Stomach smooth muscle (tissue), 2 donors: ENCODE results near the gene DHRS7B.
"Not testable (repeated sequence)": the region's sequence is repeated elsewhere in the genome, so short reads cannot be mapped to it uniquely, and the experiment has no call there.

ENCODE experiments used
- H3K27ac ChIP-seq: one replicate; pipeline ENCODE4 v1.7.0; 2013; ENCODE audit warnings: mild to moderate bottlenecking, low read length, inconsistent platforms
- H3K27me3 ChIP-seq, 2 donors: one replicate each; pipeline ENCODE4 v1.7.0; 2013; ENCODE audit warnings: low read length in 2 of 2; ENCODE audit not compliant: insufficient read depth in 2 of 2, control insufficient read depth in 1 of 2
- H3K36me3 ChIP-seq, 2 donors: one replicate each; pipeline ENCODE4 v1.7.0; 2013; ENCODE audit warnings: low read length in 2 of 2; ENCODE audit not compliant: control insufficient read depth in 2 of 2, insufficient read depth in 2 of 2
- H3K4me1 ChIP-seq: one replicate; pipeline ENCODE4 v1.7.0; 2013; ENCODE audit warnings: low read length; ENCODE audit not compliant: control insufficient read depth, insufficient read depth
- H3K4me3 ChIP-seq, 2 donors: one replicate each; pipeline ENCODE4 v1.7.0; 2013; ENCODE audit warnings: low read length in 2 of 2
- H3K9ac ChIP-seq, 2 donors: one replicate each; pipeline ENCODE4 v1.7.0; 2013; ENCODE audit warnings: low read length in 2 of 2, mild to moderate bottlenecking in 1 of 2
- H3K9me3 ChIP-seq, 2 donors: one replicate each; pipeline ENCODE4 v1.7.0; 2013; ENCODE audit warnings: low read length in 2 of 2; ENCODE audit not compliant: control insufficient read depth in 2 of 2
- donor health status: healthy.
- donor health status: Pancreatic carcinoma.

Gene DHRS7B

DNA sequence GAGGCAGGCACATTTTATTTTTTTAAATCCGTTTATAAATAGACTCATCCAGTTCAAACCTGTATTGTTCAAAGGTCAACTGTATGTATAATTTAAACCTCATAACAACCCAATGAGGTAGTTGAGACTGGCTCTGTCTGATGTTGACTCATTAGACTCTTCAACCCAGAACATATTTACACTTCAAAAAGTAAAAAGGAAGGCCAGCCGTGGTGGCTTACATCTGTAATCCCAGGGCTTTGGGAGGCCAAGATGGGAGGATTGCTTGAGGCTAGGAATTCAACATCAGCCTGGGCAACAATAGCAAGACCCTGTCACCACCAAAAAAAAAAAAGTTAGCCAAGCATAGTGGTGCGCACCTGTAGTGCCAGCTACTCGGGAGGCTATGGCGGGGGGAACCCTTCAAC is 32.5 kb upstream of the DHRS7B start:
- Histone ChIP-seq H3K27ac (no peak overlapping the region), H3K9me3 (no peaks in the 10 kb centered on the region), H3K27me3 (peaks cover 0 to 2% of the 10 kb centered on the region in 2 donors), H3K4me3 (no peak overlapping the region), H3K36me3 (no peaks in the 10 kb centered on the region), H3K4me1 (peaks cover 4% of the 10 kb centered on the region), H3K9ac (no peak overlapping the region)

GRCh38 chr17:21095735-21096134 is 31.0 kb upstream of the DHRS7B start:
- Histone ChIP-seq H3K9ac (no peak overlapping the region), H3K27ac (no peak overlapping the region), H3K4me1 (peaks cover 9% of the 10 kb centered on the region), H3K36me3 (no peaks in the 10 kb centered on the region), H3K27me3 (peaks cover 0 to 2% of the 10 kb centered on the region in 2 donors), H3K9me3 (no peaks in the 10 kb centered on the region), H3K4me3 (no peak overlapping the region)

DNA sequence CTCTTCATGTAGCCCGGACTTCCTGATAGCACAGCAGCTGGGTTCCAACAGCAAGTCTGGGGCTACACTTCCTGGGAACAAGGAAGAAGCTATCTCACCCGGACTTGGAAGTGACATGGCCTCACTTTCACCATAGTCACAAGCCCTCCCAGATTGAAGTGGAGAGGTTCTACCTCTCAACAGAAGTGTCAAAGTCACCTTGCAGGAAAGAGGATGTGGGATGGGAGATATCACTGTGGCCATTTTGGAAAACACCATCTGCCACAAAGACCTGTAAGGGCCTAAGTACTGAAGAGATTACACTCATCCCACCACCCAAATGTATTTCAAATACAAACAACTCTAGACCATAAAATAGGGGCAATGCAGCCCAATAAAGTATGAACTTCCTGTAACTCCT is 29.9 kb upstream of the DHRS7B start:
- H3K4me1 ChIP-seq: peaks cover 9% of the 10 kb centered on the region
- no peak overlapping the region for H3K27ac ChIP-seq
- H3K9me3 ChIP-seq: no peaks in the 10 kb centered on the region
- H3K27me3 ChIP-seq: peaks cover 0 to 2% of the 10 kb centered on the region in 2 donors
- H3K36me3 ChIP-seq: no peaks in the 10 kb centered on the region
- H3K4me3 ChIP-seq: no peak overlapping the region
- H3K9ac ChIP-seq: no peak overlapping the region

GRCh38 chr17:21098934-21099689 is 27.7 kb upstream of the DHRS7B start:
- no peaks in the 10 kb centered on the region for H3K36me3 ChIP-seq
- peaks cover 0 to 2% of the 10 kb centered on the region in 2 donors for H3K27me3 ChIP-seq
- H3K4me3 ChIP-seq: peak overlapping the region; percentile 74 to 79
- peaks cover 9% of the 10 kb centered on the region for H3K4me1 ChIP-seq
- no peaks in the 10 kb centered on the region for H3K9me3 ChIP-seq
- peak overlapping the region; percentile 36 to 58 for H3K9ac ChIP-seq
- H3K27ac ChIP-seq: no peak overlapping the region

- Histone ChIP-seq H3K9ac (no peak overlapping the region), H3K9me3 (no peaks in the 10 kb centered on the region), H3K27me3 (peaks cover 0 to 2% of the 10 kb centered on the region in 2 donors), H3K4me1 (peaks cover 9% of the 10 kb centered on the region), H3K4me3 (no peak overlapping the region), H3K36me3 (no peaks in the 10 kb centered on the region), H3K27ac (no peak overlapping the region)
Observed at GRCh38 chr17:21100636-21101035, 26.1 kb upstream of the DHRS7B start.

DNA sequence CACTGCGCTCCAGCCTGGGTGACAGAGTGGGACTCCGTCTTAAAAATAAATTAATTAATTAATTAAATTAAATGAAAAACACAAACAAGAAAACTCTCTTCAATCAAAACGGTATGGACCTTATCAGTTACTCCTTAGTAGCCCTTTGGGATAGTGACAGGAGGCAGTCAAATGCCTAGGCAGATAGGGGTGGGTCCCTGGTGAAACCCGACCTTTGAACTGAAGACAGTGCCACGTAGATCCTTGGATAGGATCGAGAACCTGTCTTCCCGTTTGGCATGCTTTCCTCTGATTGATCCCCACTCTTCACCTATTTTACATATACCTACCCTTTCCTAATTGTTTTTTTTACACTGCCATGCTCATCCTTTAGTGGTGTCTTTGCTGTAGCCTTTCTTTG is 22.2 kb upstream of the DHRS7B start:
- Histone ChIP-seq H3K4me3 (no peak overlapping the region), H3K36me3 (no peaks in the 10 kb centered on the region), H3K9me3 (no peaks in the 10 kb centered on the region), H3K27me3 (no peaks in the 10 kb centered on the region), H3K9ac (no peak overlapping the region), H3K4me1 (peaks cover 1% of the 10 kb centered on the region), H3K27ac (no peak overlapping the region)

DNA sequence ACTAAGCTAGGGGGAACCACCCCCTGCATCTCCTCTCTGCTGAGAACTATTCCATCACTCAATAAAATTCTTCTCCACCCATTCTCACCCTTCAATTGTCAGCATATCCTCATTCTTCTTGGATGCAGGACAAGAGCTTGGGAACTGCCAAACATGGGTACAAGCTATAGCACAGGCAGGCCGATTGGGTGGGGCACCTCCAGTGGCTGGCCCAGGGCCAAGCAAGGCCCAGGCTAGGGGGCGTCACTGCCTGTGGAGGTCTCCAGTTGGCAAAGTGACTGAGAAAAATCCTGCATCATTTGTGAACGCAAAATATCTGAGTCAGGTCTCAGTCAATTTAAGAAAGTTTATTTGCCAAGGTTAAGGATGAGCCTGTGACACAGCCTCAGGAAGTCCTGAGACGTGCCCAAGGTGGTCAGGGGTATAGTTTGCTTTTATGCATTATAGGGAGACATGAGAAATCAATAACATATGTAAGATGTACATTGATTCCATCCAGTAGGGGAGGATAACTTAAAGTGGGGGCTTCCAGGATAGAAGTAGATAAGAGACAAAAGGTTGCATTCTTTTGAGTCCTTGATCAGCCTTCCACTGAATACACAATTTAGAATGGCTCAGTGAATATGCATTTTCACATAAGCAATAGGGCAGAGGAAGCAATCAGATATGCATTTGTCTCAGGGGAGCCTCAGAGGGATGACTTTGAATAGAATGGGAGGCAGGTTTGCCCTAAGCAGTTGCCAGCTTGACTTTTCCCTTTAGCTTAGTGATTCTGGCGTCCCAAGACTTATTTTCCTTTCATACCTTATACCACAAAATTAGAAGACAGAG is 21.5 kb upstream of the DHRS7B start:
- H3K27ac ChIP-seq: no peak overlapping the region
- no peak overlapping the region for H3K9ac ChIP-seq
- H3K4me1 ChIP-seq: no peaks in the 10 kb centered on the region
- H3K9me3 ChIP-seq: no peaks in the 10 kb centered on the region
- no peak overlapping the region for H3K4me3 ChIP-seq
- no peaks in the 10 kb centered on the region for H3K27me3 ChIP-seq
- H3K36me3 ChIP-seq: no peaks in the 10 kb centered on the region

DNA sequence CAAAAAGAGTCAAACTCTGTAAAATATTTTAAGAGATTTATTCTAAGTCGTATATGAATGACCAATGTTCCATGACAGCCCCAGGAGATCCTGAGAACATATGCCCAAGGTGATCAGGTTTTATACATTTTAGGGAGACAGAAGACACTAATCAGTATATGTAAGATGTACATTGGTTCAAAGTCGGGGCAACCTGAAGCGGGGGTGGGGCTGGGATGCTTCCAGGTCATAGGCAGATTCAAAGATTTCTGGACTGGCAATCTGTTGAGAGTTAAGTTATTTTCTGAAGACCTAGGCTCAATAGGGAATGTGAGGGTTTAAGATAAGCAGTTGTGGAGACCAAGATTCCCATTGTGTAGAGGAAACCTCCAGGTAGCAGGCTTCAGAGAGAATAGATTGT is 20.4 kb upstream of the DHRS7B start:
- H3K9ac ChIP-seq: no peak overlapping the region
- no peaks in the 10 kb centered on the region for H3K27me3 ChIP-seq
- no peaks in the 10 kb centered on the region for H3K36me3 ChIP-seq
- H3K9me3 ChIP-seq: no peaks in the 10 kb centered on the region
- H3K27ac ChIP-seq: no peak overlapping the region
- H3K4me1 ChIP-seq: no peaks in the 10 kb centered on the region
- no peak overlapping the region for H3K4me3 ChIP-seq

GRCh38 chr17:21107067-21107650 is 19.6 kb upstream of the DHRS7B start:
- H3K36me3 ChIP-seq, H3K9ac ChIP-seq, H3K4me1 ChIP-seq, H3K4me3 ChIP-seq, H3K27ac ChIP-seq, H3K27me3 ChIP-seq, H3K9me3 ChIP-seq: not testable (repeated sequence)

GRCh38 chr17:21108651-21109050 is 18.1 kb upstream of the DHRS7B start:
- H3K4me1 ChIP-seq: no peaks in the 10 kb centered on the region
- H3K27me3 ChIP-seq: no peaks in the 10 kb centered on the region
- H3K4me3 ChIP-seq: no peak overlapping the region
- no peak overlapping the region for H3K9ac ChIP-seq
- no peaks in the 10 kb centered on the region for H3K9me3 ChIP-seq
- H3K27ac ChIP-seq: no peak overlapping the region
- no peaks in the 10 kb centered on the region for H3K36me3 ChIP-seq
